Peyer's patch (tissue), 4 donors: Measurements from ENCODE around the gene PAX2. TPM values are rescaled to one million over a fixed set of nuclear protein-coding genes. Genes with fewer than 3 reads are reported as not detected.

ENCODE experiments used
- DNase-seq, 3 donors: peaks; one replicate each; pipeline ENCODE4 v3.0.0-alpha.2; 2017 to 2019
- H3K27ac ChIP-seq, 4 donors: fragments of 200-600 bp; sonication (generic); one replicate each; pipeline ENCODE4 v1.5.1; 2016 to 2019
- H3K27me3 ChIP-seq, 2 donors: fragments of 200-600 bp; sonication (generic); one replicate each; pipeline ENCODE4 v1.5.1; 2019
- H3K36me3 ChIP-seq, 3 donors: fragments of 200-600 bp; sonication (generic); one replicate each; pipeline ENCODE4 v1.5.1; 2016 to 2019
- H3K4me1 ChIP-seq, 4 donors: fragments of 200-600 bp; sonication (generic); one replicate each; pipeline ENCODE4 v1.5.1; 2016 to 2019
- H3K4me3 ChIP-seq, 4 donors: fragments of 200-600 bp; sonication (generic); 1 replicate in 3 of 4; 2 replicates in 1 of 4; pipeline ENCODE4 v1.5.1; 2016 to 2019; ENCODE audit warnings: mild to moderate bottlenecking in 1 of 4
- H3K9me3 ChIP-seq, 4 donors: fragments of 200-600 bp; sonication (generic); one replicate each; pipeline ENCODE4 v1.5.1; 2016 to 2019; ENCODE audit warnings: mild to moderate bottlenecking in 1 of 4
- POLR2A ChIP-seq, 2 donors: fragments of 450-650 bp; IDR thresholded peaks; one replicate each; pipeline ENCODE4 v1.5.1; 2017; ENCODE audit warnings: antibody characterized with exemption in 2 of 2, mild to moderate bottlenecking in 2 of 2, moderate library complexity in 2 of 2
- total RNA-seq, 4 donors: library from RNA; depleted of rRNA; stranded (reverse); fragments of >200 nt; gene quantifications; one replicate each; pipeline ENCODE4 v1.1.0, GENCODE V29; 2016
- TF ChIP-seq, protein P1 (sequence below), 6 experiments: fragments of 450-650 bp in 4 of 6; fragments of 200-600 bp in 2 of 6; sonication (generic) in 1 of 6; IDR thresholded peaks; one replicate each; pipeline ENCODE4 v1.5.1; 2017 to 2019; ENCODE audit warnings: antibody characterized with exemption in 6 of 6, mild to moderate bottlenecking in 3 of 6, moderate library complexity in 1 of 6

The PAX2 gene
- total RNA-seq, 4 donors from 2014 or later: not detected

DNA sequence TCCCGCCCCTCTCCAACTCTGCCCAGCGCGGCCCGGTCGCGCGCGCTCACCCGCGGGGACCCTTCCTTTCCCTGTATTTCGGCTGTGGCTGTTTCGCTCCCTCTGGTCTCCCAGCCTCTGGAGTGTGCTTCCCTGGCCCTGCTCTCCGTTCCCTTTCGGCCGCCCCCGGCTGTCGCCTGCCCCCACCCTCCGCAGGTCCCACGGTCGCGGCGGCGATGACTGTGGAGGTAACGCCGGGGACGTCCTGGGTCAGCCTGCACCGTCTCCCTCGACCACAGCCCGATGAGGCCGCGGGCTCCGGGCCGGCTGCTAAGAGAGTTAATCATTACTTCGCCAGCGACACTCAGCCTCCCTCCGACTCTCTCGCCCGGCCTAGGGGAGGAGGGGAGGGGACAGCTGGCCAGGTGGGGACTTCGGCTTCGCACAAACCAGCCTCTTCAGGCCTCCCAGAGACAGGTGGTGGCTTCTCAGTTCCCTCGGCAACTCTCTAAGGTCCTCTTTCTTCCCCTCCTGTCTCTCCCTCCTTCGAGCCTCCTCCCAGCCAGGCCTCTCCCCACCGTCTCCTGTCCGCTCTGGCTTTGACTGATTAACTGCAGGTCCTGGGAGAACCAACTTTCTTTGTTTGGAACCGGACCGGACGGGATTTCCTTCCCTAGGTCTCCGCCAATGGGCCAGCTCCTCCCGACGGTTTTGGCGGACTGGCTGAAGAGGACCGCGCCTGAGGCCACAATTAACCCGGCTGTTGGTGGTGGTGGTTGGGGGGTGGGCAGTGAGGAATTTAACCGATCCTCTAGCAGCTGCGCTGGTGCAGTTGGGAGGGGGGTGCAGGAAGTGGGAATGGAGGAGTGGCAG is 5.6 kb upstream of the PAX2 start:
- no peak overlapping the region for H3K4me3 ChIP-seq

DNA sequence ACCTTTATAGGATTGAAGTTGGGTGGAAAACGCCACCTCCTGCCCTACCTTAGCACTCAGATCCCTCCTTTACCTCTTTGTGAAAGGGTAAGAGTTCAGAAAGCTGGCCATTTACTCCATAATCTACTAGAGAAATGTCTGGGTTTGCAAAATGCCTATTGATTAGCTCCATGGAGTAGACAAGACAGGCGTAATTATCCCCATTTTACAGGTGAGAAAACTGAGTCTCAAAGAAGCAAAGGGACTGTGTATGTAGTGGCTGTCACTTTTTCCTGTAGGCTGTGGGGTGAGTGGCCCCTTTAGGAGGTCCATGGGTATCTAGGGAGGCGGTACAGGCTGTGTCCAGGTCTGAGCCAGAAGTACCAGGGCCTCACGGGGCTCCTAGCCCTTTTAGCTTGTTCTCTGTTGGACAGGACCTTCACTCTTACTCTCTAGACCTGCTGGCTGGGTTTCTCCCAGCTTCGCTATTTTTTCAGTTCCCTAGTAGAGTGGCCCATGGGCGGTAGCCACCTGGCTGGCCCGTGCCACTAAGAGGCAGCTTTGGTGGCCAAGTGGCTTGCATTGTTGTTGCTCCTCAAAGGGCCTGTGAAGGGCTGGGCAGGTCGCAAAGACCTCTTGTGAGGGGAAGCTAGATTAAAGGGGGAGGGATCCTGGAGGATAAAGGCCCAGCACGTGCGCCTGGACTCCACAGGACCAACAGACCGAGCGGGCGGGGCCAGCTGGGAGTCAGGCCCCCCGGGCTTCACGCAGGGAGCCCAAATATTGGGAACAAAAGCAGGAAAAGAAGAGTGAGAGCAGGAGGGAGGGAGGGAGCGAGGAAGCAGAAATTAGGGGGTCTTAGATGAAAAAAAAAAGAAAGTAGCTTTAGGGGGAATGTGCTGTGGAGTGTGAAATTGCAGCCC is 4.7 kb upstream of the PAX2 start:
- no peak for DNase-seq
- H3K9me3 ChIP-seq: no peaks in the 10 kb centered on the region
- no peak overlapping the region for H3K4me3 ChIP-seq
- H3K27ac ChIP-seq: no peak overlapping the region
- peaks cover 0 to 43% (median 4%) of the 10 kb centered on the region in 4 donors for H3K4me1 ChIP-seq
- H3K27me3 ChIP-seq: peaks cover 3 to 92% of the 10 kb centered on the region in 2 donors
- TF ChIP-seq, protein P1, sequence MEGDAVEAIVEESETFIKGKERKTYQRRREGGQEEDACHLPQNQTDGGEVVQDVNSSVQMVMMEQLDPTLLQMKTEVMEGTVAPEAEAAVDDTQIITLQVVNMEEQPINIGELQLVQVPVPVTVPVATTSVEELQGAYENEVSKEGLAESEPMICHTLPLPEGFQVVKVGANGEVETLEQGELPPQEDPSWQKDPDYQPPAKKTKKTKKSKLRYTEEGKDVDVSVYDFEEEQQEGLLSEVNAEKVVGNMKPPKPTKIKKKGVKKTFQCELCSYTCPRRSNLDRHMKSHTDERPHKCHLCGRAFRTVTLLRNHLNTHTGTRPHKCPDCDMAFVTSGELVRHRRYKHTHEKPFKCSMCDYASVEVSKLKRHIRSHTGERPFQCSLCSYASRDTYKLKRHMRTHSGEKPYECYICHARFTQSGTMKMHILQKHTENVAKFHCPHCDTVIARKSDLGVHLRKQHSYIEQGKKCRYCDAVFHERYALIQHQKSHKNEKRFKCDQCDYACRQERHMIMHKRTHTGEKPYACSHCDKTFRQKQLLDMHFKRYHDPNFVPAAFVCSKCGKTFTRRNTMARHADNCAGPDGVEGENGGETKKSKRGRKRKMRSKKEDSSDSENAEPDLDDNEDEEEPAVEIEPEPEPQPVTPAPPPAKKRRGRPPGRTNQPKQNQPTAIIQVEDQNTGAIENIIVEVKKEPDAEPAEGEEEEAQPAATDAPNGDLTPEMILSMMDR (IDR thresholded peaks at IDR 0.05): no peak
- no peak for TF ChIP-seq POLR2A (IDR thresholded peaks at IDR 0.05)
- H3K36me3 ChIP-seq: no peaks in the 10 kb centered on the region

More for the DNA sequence above, 5.6 kb upstream of the PAX2 start:
- Histone ChIP-seq H3K27me3 (peaks cover 3 to 88% of the 10 kb centered on the region in 2 donors), H3K4me1 (peaks cover 0 to 40% (median 2%) of the 10 kb centered on the region in 4 donors), H3K27ac (no peak overlapping the region), H3K36me3 (no peaks in the 10 kb centered on the region), H3K9me3 (no peaks in the 10 kb centered on the region)
- TF ChIP-seq POLR2A (IDR thresholded peaks at IDR 0.05): no peak
- TF ChIP-seq, protein P1 (IDR thresholded peaks at IDR 0.05): no peak
- no peak for DNase-seq

DNA sequence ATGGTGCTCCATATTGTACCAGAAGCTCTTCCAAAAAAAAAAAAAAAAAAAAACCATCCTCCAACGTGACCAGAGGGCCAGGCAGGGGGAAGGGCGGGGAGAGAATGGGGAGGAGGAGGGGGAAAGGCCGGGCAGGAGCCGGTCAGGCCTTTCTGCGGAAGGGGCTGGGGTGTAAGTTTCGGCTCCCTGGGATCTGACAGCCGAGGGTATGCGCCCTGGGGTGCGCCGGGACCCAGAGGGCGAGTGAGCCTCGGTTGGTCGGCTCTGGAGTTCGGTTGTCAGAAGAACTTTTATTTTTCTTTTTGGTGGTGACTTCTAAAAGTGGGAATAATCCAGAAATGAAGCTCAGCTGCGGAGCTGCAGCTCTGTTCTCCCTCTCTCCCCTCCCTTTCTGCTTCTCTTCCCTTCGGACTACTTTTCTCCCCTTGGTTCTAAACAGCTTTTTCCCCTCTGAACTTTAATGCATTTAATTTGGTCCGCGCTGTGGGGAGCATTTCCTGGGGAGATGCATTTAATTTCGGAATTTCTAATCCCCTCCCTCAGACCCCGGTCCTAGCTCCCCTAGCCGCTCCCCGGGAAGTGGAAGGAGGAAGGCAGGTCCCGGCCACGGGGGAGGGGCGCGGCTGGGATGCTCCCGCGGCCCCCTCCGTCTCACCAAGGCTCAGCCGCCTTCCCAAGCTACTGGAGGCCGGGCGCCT is 3.9 kb upstream of the PAX2 start:
- Histone ChIP-seq H3K4me1 (peaks cover 0 to 49% (median 5%) of the 10 kb centered on the region in 4 donors), H3K27ac (no peak overlapping the region), H3K36me3 (no peaks in the 10 kb centered on the region), H3K9me3 (no peaks in the 10 kb centered on the region), H3K4me3 (no peak overlapping the region), H3K27me3 (peaks cover 3 to 95% of the 10 kb centered on the region in 2 donors)
- TF ChIP-seq, protein P1 (IDR thresholded peaks at IDR 0.05): no peak
- no peak for TF ChIP-seq POLR2A (IDR thresholded peaks at IDR 0.05)
- no peak for DNase-seq

GRCh38 chr10:100742076-100742771 is 3.2 kb upstream of the PAX2 start:
- no peak for DNase-seq
- TF ChIP-seq, protein P1 (IDR thresholded peaks at IDR 0.05): no peak
- no peak for TF ChIP-seq POLR2A (IDR thresholded peaks at IDR 0.05)
- H3K4me3 ChIP-seq: no peak overlapping the region
- no peak overlapping the region for H3K27ac ChIP-seq
- no peaks in the 10 kb centered on the region for H3K9me3 ChIP-seq
- no peaks in the 10 kb centered on the region for H3K36me3 ChIP-seq
- H3K4me1 ChIP-seq: peaks cover 0 to 46% (median 5%) of the 10 kb centered on the region in 4 donors
- H3K27me3 ChIP-seq: peaks cover 3 to 94% of the 10 kb centered on the region in 2 donors

GRCh38 chr10:100742936-100743335 is 2.4 kb upstream of the PAX2 start:
- H3K36me3 ChIP-seq: no peaks in the 10 kb centered on the region
- DNase-seq: no peak
- H3K27ac ChIP-seq: no peak overlapping the region
- H3K27me3 ChIP-seq: peaks cover 3 to 91% of the 10 kb centered on the region in 2 donors
- TF ChIP-seq, protein P1 (IDR thresholded peaks at IDR 0.05): no peak
- TF ChIP-seq POLR2A (IDR thresholded peaks at IDR 0.05): no peak
- peaks cover 0 to 45% (median 5%) of the 10 kb centered on the region in 4 donors for H3K4me1 ChIP-seq
- H3K4me3 ChIP-seq: no peak overlapping the region
- no peaks in the 10 kb centered on the region for H3K9me3 ChIP-seq
